HG03135 (cell line): ENCODE measurements around the gene SIGLEC14.
"Not testable (repeated sequence)": the region's sequence is repeated elsewhere in the genome, so short reads cannot be mapped to it uniquely, and the experiment has no call there.

ENCODE experiments used
- ATAC-seq: cut with Tn5 transposase; IDR thresholded peaks from one replicate; pipeline ENCODE4 v1.9.1; 2021; ENCODE audit warnings: mild to moderate bottlenecking, moderate library complexity; ENCODE audit not compliant: unreplicated experiment

The SIGLEC14 gene

GRCh38 chr19:51675911-51676565 is 29.4 kb upstream of the SIGLEC14 start:
- not testable (repeated sequence) for ATAC-seq

- ATAC-seq: no peak
Observed at GRCh38 chr19:51668216-51668615, 21.6 kb upstream of the SIGLEC14 start.

- no peak for ATAC-seq
Observed at GRCh38 chr19:51664997-51665396, 18.4 kb upstream of the SIGLEC14 start.

GRCh38 chr19:51664131-51664530 is 17.5 kb upstream of the SIGLEC14 start:
- ATAC-seq: no peak

GRCh38 chr19:51663650-51664049 is 17.0 kb upstream of the SIGLEC14 start:
- no peak for ATAC-seq

- no peak for ATAC-seq
Observed at GRCh38 chr19:51660975-51661600, 14.5 kb upstream of the SIGLEC14 start.

GRCh38 chr19:51654783-51655182 is 8.2 kb upstream of the SIGLEC14 start:
- no peak for ATAC-seq

- no peak for ATAC-seq
Observed at GRCh38 chr19:51653162-51653561, 6.5 kb upstream of the SIGLEC14 start.

- ATAC-seq: no peak
Observed at GRCh38 chr19:51652266-51652665, 5.6 kb upstream of the SIGLEC14 start.

- no peak for ATAC-seq
Observed at GRCh38 chr19:51651216-51651846, 4.7 kb upstream of the SIGLEC14 start.

- ATAC-seq: no peak
Observed at GRCh38 chr19:51647318-51647717, 693 bp upstream of the SIGLEC14 start.

- no peak for ATAC-seq
Observed at GRCh38 chr19:51644636-51645271, 1.9 kb downstream of the SIGLEC14 start.

- ATAC-seq: no peak
Observed at GRCh38 chr19:51641648-51642047, 5.0 kb downstream of the SIGLEC14 start.

GRCh38 chr19:51640386-51640785 is 6.2 kb downstream of the SIGLEC14 start:
- no peak for ATAC-seq

GRCh38 chr19:51639916-51640315 is 6.7 kb downstream of the SIGLEC14 start:
- no peak for ATAC-seq

- ATAC-seq: no peak
Observed at GRCh38 chr19:51637362-51637978, 9.2 kb downstream of the SIGLEC14 start.

GRCh38 chr19:51632126-51632525 is 14.5 kb downstream of the SIGLEC14 start:
- no peak for ATAC-seq

- not testable (repeated sequence) for ATAC-seq
Observed at GRCh38 chr19:51630315-51630714, 16.3 kb downstream of the SIGLEC14 start, which contains the start of gene SIGLEC5. Gene SIGLEC5, minus strand, starts transcription at chr19:51630401. Its CDS starts 66 bp downstream, at chr19:51630335.

- no peak for ATAC-seq
Observed at GRCh38 chr19:51628153-51628939, 18.3 kb downstream of the SIGLEC14 start.

GRCh38 chr19:51627491-51628138 is 19.0 kb downstream of the SIGLEC14 start:
- no peak for ATAC-seq
